K562 (cell line): Measurements from ENCODE around the gene MPHOSPH9. TPM values are rescaled to one million over a fixed set of nuclear protein-coding genes. Genes with fewer than 3 reads are reported as not detected.

ENCODE experiments used
- ATF3 ChIP-seq, 2 experiments: fragments of 450-650 bp in 1 of 2; sonication (generic) in 1 of 2; formaldehyde crosslinking in 1 of 2; IDR thresholded peaks in 1 of 2; conservative IDR thresholded peaks in 1 of 2; 2 replicates each; pipeline versions ENCODE4 v1.6.1 to v1.8.1; 2016 to 2023; ENCODE audit warnings: mild to moderate bottlenecking in 2 of 2, moderate library complexity in 2 of 2, inconsistent platforms in 1 of 2, missing genetic modification reagents in 1 of 2
- CAMTA2 ChIP-seq: fragments of 250-450 bp; sonication (Bioruptor Pico); conservative IDR thresholded peaks from 2 replicates; pipeline ENCODE4 v1.5.1; 2022
- ETV1 ChIP-seq: fragments of 450-650 bp; conservative IDR thresholded peaks from 2 replicates; pipeline ENCODE4 v1.6.1; 2016; ENCODE audit warnings: missing genetic modification characterization, control low read depth, low read depth, missing compliant biosample characterization
- FIP1L1 ChIP-seq: fragments of 200-400 bp; formaldehyde crosslinking; IDR thresholded peaks from 2 replicates; pipeline ENCODE4 v1.6.1; 2018; ENCODE audit warnings: mild to moderate bottlenecking, low read depth, low read length; ENCODE audit not compliant: poor library complexity, severe bottlenecking
- FOXK2 ChIP-seq, 2 experiments: fragments of 450-650 bp; IDR thresholded peaks in 1 of 2; conservative IDR thresholded peaks in 1 of 2; 2 replicates each; pipeline ENCODE4 v1.6.1; 2016; ENCODE audit warnings: low read depth in 2 of 2, mild to moderate bottlenecking in 1 of 2
- KDM5B ChIP-seq: fragments of 200-600 bp; sonication (generic); IDR thresholded peaks from 2 replicates; pipeline ENCODE4 v1.6.1; 2012; ENCODE audit warnings: low read depth, mild to moderate bottlenecking, moderate library complexity, low read length, control low read depth, inconsistent platforms; ENCODE audit not compliant: insufficient replicate concordance
- MCM3 ChIP-seq: fragments of 450-650 bp; IDR thresholded peaks from 2 replicates; pipeline ENCODE4 v1.6.1; 2016
- NCOA6 ChIP-seq: fragments of 450-650 bp; IDR thresholded peaks from 2 replicates; pipeline ENCODE4 v1.6.1; 2017; ENCODE audit warnings: mild to moderate bottlenecking
- SAFB2 ChIP-seq: fragments of 200-400 bp; formaldehyde crosslinking; IDR thresholded peaks from 2 replicates; pipeline ENCODE4 v1.6.1; 2018; ENCODE audit warnings: borderline replicate concordance, low read length, low read depth, moderate library complexity; ENCODE audit not compliant: severe bottlenecking
- SMARCB1 ChIP-seq: IDR thresholded peaks from 2 replicates; pipeline ENCODE4 v1.6.1; 2011; ENCODE audit warnings: improper control_type of control experiment, low read depth; ENCODE audit not compliant: insufficient read length
- SUPT5H ChIP-seq: fragments of 450-650 bp; IDR thresholded peaks from 2 replicates; pipeline ENCODE4 v1.6.1; 2016
- XRCC4 ChIP-seq: IDR thresholded peaks from one replicate; pipeline ENCODE4 v1.6.1; 2011; ENCODE audit not compliant: insufficient read depth, insufficient read length; ENCODE audit errors: extremely low read depth
- ZBTB17 ChIP-seq: fragments of 450-650 bp; formaldehyde crosslinking; IDR thresholded peaks from 2 replicates; pipeline ENCODE4 v1.4.0; 2020; ENCODE audit warnings: mild to moderate bottlenecking
- ZC3H11A ChIP-seq: IDR thresholded peaks from 2 replicates; pipeline ENCODE4 v1.6.1; 2012; ENCODE audit warnings: low read depth, low read length, improper control_type of control experiment
- ZNF253 ChIP-seq: fragments of 250-450 bp; sonication (Bioruptor Pico); conservative IDR thresholded peaks from 2 replicates; pipeline ENCODE4 v1.6.1; 2021; ENCODE audit warnings: mild to moderate bottlenecking
- polyA plus RNA-seq, 8 experiments: library from polyadenylated mRNA; depleted of rRNA in 4 of 8; stranded (reverse) in 5 of 8; unstranded in 3 of 8; fragments of >200 nt; fragmentation: Nextera tagmentation in 2 of 8; fragmentation: Illumina TruSeq in 1 of 8; extraction: Ambion mirVana in 2 of 8; extraction: Trizol in 1 of 8; gene quantifications; 2 replicates each; pipeline versions ENCODE4 v1.2.1 to v1.2.3, GENCODE V29; 2011 to 2014; ENCODE audit warnings: inconsistent platforms in 1 of 8, missing spikeins in 1 of 8
- total RNA-seq, 7 experiments: library from RNA; depleted of rRNA in 6 of 7; stranded (reverse); fragments of >200 nt in 6 of 7; fragmentation: Illumina TruSeq in 2 of 7; extraction: Trizol in 2 of 7; gene quantifications; 2 replicates each; pipeline versions ENCODE4 v1.2.1 to v1.2.3, GENCODE V29; 2011 to 2021; ENCODE audit warnings: low replicate concordance in 1 of 7
- TF ChIP-seq, protein P1 (sequence below): IDR thresholded peaks from 2 replicates; pipeline ENCODE4 v1.6.1; 2016; ENCODE audit warnings: missing genetic modification characterization, missing compliant biosample characterization
- TF ChIP-seq, protein P2 (sequence below): fragments of 450-650 bp; formaldehyde crosslinking; IDR thresholded peaks from 2 replicates; pipeline ENCODE4 v1.4.0; 2020; ENCODE audit warnings: mild to moderate bottlenecking, moderate library complexity
- TF ChIP-seq, protein P3 (sequence below): fragments of 250-450 bp; sonication (Bioruptor Pico); IDR thresholded peaks from 2 replicates; pipeline ENCODE4 v1.5.0; 2020; ENCODE audit warnings: mild to moderate bottlenecking

MPHOSPH9 gene
- total and polyA plus RNA-seq, 9 of the 15 experiments (the other 6 are each of a cell fraction or from before 2014, with no cell fraction given): 14.2 to 103 (median 54.5) TPM

GRCh38 chr12:123126294-123127181 is 106.4 kb downstream of the MPHOSPH9 start (continued):
- TF ChIP-seq ATF3 (IDR thresholded peaks at IDR 0.05): peak; percentile 92
- TF ChIP-seq ATF3 (CRISPR knock-in tag; conservative IDR thresholded peaks at IDR 0.05): peak; percentile 64; the same call in 1 of the 2 replicates
- peak; percentile 63; the same call in 1 of the 2 replicates for TF ChIP-seq ZBTB17
- TF ChIP-seq FOXK2 (conservative IDR thresholded peaks at IDR 0.05 in 1 of 2, IDR thresholded peaks at IDR 0.05 in 1 of 2; ENCODE audit: low read depth in 2 of 2): peak; percentile 29 to 45; a peak in 2 of 4 replicates
- TF ChIP-seq KDM5B: no peak
- TF ChIP-seq SUPT5H: no peak
- TF ChIP-seq, protein P1, sequence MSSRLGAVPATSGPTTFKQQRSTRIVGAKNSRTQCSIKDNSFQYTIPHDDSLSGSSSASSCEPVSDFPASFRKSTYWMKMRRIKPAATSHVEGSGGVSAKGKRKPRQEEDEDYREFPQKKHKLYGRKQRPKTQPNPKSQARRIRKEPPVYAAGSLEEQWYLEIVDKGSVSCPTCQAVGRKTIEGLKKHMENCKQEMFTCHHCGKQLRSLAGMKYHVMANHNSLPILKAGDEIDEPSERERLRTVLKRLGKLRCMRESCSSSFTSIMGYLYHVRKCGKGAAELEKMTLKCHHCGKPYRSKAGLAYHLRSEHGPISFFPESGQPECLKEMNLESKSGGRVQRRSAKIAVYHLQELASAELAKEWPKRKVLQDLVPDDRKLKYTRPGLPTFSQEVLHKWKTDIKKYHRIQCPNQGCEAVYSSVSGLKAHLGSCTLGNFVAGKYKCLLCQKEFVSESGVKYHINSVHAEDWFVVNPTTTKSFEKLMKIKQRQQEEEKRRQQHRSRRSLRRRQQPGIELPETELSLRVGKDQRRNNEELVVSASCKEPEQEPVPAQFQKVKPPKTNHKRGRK (tag): no peak
- TF ChIP-seq, protein P2, sequence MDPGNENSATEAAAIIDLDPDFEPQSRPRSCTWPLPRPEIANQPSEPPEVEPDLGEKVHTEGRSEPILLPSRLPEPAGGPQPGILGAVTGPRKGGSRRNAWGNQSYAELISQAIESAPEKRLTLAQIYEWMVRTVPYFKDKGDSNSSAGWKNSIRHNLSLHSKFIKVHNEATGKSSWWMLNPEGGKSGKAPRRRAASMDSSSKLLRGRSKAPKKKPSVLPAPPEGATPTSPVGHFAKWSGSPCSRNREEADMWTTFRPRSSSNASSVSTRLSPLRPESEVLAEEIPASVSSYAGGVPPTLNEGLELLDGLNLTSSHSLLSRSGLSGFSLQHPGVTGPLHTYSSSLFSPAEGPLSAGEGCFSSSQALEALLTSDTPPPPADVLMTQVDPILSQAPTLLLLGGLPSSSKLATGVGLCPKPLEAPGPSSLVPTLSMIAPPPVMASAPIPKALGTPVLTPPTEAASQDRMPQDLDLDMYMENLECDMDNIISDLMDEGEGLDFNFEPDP (CRISPR knock-in tag): no peak
- TF ChIP-seq XRCC4: no peak
- TF ChIP-seq NCOA6: no peak
- TF ChIP-seq MCM3: no peak
- no peak for TF ChIP-seq ZC3H11A
- TF ChIP-seq SAFB2: no peak
- TF ChIP-seq ZNF253 (CRISPR knock-in tag): no peak
- no peak for TF ChIP-seq CAMTA2
- TF ChIP-seq FIP1L1: no peak
- no peak for TF ChIP-seq ETV1 (tag)
- no peak for TF ChIP-seq SMARCB1
- TF ChIP-seq, protein P3, sequence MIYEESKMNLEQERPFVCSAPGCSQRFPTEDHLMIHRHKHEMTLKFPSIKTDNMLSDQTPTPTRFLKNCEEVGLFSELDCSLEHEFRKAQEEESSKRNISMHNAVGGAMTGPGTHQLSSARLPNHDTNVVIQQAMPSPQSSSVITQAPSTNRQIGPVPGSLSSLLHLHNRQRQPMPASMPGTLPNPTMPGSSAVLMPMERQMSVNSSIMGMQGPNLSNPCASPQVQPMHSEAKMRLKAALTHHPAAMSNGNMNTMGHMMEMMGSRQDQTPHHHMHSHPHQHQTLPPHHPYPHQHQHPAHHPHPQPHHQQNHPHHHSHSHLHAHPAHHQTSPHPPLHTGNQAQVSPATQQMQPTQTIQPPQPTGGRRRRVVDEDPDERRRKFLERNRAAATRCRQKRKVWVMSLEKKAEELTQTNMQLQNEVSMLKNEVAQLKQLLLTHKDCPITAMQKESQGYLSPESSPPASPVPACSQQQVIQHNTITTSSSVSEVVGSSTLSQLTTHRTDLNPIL (CRISPR knock-in tag): no peak
